Activated CD4-positive, alpha-beta T cell treated with anti-CD3 and anti-CD28 coated beads, Interleukin-2, amount 50 U/mL, for 24 hours (primary cell): ENCODE data around the gene SORCS2.

Source experiments
- DNase-seq, 2 donors: peaks; one replicate each; pipeline ENCODE4 v3.0.0-alpha.2; 2020; ENCODE audit warnings: low read depth in 1 of 2, low spot score in 1 of 2

SORCS2 gene

DNA sequence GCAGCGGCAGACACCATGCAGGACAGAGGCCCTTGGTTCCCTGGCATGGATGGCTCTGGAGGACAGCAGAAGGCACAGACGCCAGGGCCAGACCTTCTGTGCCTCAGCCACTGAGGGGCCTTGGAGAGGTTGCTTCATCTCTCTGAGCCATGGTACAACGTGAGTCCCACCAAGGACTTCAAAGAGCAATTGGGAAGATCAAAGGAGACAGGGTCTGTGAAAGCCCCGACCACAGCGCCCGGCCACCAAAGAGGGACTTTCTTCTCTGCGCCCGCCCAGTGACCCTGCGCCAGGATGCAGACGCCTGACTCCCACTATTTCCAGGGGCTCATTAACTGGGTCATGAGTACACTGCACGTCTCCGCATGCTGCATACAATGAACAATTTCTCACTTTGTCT is 573.3 kb downstream of the SORCS2 start:
- DNase-seq: no peak

DNA sequence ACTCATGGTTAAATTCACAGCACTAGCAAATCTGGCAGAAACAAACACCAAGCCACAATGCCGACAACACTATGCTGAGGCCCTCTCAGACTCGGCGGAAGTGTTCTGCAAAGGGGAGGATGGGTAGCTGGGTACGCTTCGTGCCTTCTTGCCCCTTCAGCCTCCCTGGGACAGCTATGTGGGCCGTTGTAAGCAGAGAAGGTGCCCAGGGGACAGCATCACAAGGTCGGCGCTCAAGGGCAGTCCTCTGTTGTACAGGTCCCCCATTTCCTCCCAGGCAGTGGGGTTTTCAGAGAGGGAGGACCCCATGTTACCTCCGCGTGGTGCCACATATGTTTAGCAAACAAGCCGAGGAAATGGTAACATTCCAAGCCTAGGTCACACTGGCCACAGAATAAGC is 573.7 kb downstream of the SORCS2 start:
- DNase-seq: no peak

GRCh38 chr4:7766661-7767345 is 574.5 kb downstream of the SORCS2 start:
- DNase-seq: no peak

DNA sequence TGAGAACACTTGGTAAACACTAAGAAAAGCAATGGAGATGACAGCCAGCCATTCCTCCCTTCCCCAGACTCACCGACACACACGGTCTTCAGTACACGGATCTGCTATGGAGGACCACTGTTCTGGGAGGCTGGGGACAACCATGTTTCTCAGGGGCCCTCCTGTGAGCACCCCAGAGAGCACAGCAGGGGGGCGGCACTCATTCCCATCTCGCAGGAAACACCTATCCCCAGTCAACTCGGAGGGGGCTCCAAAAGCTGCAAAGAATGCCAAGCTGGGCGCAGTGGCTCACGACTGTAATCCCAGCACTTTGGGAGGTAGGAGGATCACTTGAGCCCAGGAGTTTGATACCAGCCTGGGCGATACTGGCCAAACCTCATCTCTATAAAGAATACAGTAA is 575.2 kb downstream of the SORCS2 start:
- DNase-seq: no peak

DNA sequence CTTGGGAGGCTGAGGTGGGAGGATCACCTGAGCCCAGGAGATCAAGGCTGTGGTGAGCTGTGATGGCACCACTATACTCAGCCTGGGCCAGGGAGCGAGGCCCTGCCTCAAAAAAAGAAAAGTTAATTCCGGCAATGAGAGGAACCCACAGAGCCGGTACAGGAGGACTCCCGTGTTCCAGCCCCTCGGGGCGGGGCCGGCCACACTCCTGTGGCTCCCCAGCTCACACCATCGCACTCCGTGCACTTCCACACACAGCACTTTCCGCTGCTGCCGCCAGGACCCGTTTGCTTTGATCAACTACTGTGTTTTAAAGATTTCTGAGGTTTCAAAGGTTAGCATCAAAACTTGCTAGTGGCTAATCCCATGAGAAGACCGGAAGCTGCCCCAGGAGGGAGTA is 575.6 kb downstream of the SORCS2 start:
- DNase-seq: no peak

- DNase-seq: no peak
Observed at GRCh38 chr4:7768736-7769135, 576.4 kb downstream of the SORCS2 start.

DNA sequence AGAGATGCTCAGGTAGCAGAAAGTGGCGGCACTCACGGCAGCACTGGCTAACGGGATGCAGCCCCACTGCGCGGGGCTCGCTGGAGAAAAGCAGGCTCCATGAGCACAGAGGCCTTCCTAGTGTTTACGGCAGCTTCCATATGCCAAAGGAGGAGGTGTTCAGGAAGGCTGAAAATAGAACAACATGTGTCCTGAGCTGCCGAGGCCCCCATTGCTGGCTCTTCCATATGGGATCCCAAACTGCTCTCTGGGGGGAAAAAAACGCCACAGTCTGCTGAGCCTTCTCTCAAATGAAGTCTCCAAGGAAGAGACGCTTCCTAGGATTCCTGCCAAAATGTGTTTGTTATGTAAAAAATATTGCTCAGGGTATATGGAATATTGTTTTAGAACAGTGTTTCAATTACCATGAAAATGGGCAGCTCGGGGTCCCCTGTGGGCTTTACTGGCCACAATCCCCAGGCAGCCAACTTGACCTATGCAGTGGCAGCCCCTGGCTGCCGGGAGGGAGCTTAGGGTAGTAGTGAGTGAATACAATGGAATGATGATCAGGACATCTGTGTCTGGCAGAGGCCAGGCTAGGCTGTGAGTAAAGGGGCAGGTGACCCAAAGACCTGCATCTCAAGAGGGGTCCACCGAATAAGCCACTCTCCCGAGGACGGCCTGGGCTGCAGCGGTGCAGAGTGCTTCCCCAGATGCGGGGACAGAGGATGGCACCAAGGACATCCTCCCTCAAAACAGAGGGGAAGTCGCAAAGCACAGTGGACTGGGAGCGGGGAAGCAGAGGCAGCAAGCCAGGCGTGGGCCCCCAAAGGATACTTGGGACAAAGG is 577.3 kb downstream of the SORCS2 start:
- DNase-seq: no peak

DNA sequence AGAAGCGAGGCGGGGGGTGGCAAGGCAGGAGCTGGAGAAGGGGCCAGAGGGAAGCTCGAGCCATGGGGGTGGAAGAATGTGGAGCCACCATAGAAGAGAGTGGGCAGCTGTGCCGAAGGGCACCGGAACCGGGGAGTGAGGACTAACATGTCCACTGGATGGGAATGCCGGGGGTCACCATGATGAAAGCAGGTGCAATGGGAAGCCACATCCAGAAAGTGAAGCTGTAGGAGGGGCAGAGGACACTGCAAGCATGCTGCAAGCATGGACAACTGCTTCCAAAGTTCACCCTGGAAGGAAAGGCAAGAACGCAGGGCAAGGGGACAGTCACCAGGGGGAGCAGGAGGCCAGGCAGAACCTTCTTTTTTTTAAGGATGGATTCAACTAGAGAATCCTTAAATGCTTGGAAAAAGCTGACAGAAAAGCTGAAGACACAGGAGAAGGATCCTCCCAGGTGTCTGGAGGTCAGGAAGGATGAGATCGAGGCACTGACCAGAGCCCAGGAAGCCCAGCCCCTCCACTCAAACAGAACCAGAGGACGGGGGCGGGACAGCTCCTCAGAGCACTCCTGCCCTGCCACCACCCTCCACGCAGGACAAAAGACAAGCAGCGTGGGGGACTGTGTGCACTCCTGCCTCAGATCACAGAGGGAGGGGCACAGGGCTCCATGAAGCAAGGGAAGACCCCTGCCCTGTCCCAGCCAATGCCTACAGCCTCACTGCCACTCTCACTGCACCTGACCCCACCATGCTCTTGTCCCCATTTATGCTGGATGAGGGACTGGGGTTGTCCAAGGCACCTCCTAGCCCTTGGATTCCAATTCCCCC is 578.1 kb downstream of the SORCS2 start:
- DNase-seq: no peak

DNA sequence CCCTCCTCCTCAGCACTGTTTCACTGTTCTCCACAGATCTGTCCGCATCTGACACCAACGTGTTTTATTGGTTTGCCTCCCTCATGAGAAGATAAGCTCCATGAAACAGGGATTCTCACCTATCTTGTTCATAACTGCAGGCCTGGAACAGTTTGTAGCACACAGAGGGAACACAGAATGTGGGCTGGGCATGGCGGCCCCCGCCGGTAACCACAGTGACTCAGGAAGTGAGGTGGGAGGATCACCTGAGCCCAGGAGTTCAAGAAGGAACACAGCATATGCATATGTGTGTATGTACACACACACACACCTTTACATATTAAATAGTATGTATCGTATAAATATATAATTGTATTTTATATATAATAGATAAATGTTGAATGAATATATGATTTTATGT is 578.7 kb downstream of the SORCS2 start:
- DNase-seq: peak in 1 of 2 donors; percentile 43

DNA sequence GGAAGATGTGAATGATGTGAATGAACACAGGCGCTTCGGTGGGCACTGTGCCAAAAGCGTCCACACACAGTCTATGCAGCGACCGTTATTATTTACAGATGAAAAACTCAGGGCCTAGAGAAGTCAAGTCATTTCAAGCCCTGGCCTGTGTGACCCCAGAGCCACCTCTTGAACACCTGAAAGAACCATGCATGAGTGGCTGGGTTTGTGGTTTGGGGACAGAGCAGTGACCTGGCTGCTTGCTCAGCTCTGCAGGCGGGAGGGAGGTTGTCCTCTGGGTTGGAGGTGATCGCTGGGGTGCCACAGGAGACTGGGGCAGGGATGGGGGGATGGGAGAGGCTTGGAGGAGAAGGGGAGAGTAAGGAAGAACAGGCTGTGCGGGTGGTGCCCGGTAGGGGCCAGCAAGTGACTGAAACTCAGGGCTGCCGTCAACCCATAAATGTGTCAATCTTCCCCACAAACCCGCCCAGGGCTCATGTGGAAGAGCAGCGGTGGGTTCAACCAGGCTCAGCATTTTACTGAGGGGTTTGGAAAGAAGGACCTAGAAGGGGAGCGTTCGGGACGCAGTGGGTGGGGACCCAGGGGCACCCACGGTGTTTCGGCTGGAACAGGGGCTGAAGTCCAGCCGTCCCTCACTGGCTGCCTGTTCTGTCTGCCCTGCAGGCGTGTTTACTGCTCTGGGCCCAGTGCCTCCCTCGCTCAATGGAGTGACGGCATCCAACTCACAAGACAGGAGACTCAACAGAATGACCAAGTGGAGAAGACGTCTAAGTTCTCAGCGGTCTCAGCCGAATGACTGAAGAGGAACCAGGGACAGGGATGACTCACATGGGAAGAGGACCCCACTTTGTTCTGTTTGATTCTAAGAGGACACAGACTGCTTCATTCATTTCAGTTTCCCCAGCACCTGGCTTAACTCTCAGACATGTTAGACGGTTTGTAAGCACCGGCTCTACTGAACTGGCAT is 579.5 kb downstream of the SORCS2 start:
- no peak for DNase-seq

GRCh38 chr4:7772711-7773385 is 580.5 kb downstream of the SORCS2 start:
- DNase-seq: no peak

DNA sequence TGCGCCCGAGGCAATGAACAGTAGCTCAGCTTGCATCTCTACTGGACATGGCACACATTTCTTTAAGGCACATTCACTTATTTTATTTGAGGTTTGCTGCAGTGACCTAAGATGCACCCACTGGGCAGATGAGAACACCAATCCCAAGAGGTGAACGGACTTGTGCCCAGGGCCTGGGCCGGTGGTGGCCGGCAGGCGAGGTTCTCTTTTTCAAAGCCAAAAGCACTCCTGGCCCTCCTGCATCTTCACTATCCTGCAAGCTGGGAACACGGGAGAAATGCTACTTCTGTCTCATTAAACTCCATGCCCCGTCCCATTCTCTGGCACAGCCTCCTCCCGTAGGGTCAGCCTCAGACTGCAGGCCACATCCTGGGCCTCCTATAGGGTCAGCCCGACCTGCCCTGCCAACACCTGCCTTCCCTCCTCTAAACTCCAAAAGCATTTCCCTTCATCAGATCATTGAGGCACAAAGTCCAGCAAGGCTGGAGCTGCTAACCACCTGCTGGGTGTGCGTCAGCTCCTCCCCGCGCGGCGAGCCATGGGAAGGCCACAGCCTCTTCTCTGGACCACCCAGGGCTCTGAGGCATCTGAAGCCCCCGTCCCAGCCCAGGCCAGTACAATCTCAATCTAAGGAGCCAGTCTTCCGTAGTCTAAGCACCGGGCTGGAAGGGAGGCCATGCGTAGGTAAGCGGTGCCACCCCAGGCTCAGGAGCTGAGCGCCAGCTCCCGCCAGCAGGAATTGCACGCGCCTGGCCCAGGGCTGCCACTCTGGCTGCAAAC is 581.3 kb downstream of the SORCS2 start:
- no peak for DNase-seq

DNA sequence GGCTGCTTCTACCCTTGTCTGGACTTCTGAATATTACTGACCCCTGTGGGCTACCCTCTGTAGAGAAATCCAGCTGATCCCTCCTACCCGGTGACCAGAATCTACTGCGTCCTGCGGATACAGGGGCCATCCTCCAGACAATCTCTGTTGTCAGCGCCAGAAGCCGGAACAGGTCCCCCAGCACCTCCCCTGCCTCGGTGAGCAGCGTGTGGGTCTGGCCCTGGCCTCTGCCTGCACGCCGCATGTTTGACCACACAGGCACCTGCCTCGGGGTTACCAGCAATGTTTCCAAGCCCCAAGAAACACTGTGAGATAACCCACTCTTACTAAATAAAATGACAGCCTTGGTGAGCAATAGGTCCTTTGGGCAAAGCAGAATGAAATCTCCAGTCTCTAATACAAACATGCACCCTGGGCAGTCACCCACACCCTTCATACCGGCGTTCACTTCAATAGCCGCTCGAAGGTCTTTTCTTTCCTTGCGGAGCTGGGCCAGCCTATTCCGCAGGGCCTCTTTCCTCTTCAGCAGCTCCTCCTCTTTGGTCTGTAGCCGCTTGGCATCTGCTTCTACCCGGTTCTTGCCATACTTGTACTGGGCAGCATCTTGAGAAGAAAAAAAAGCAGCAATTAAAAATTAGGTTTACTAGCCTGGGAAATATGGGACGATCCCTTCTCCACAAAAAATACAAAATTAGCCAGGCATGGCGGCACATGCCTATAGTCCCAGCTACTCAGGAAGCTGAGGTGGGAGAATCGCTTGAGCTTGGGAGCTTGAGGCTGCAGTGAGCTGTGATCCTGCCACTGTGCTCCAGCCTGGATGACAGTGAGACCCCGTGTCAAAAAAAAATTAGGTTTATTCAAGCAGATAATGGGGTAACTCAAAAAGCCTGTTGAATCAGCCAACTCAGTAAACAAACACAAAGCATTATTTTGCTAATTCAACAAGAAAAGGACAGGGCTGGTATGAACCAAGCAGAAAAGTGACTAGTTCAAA is 582.3 kb downstream of the SORCS2 start:
- DNase-seq: no peak

DNA sequence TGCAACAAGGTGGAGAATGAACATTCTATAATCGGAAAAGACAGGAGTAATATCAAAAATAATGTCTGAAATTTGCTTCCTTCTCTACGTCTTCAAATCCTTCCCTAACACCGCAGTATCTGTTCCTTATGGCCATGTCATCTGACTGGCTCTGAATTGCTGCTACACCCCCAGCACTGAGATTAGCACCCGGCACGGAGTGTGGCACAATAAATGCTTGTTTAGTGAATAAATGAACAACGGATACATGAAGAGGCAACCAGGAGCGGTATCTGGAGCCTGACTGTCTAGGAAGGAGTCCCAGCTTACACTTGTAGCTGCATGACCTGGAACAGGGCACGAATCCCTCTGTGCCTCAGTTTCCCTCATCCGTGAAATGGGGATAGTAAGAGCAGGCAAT is 583.1 kb downstream of the SORCS2 start:
- no peak for DNase-seq

GRCh38 chr4:7777017-7777710 is 584.8 kb downstream of the SORCS2 start:
- no peak for DNase-seq

DNA sequence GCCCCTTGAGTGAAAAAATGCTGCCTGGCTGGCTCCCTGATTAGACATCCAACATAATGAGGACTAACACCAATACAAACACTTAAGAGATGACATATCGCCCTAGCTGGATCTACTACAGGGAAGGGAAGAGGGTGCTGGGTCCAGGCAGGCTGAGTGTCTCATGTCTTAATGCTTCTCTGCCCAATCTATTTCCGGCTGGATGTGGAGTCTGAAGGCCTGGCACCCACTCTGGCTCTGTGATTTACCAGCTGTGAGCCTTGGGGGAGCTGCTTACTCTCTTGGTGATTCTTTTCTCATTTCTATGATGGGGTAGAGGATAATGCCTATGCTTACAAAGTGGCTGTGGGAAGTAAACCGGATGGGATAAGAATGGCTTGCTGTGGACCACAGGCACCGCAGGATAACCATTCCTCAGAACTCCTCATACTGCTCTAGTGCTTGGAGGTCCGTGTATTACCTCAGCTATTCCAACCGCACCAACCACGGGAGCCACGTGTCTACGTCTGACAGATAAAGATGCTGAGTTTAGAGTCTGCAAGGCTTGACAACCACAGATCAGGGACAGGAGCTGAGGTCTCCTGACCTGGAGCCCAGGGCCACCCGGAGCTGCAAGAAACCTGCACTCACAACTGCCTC is 585.7 kb downstream of the SORCS2 start:
- no peak for DNase-seq
